HG03460 (cell line): ENCODE measurements around the gene ORM2.
"Not testable (repeated sequence)": the region's sequence is repeated elsewhere in the genome, so short reads cannot be mapped to it uniquely, and the experiment has no call there.

Experiments used
- ATAC-seq: cut with Tn5 transposase; IDR thresholded peaks from one replicate; pipeline ENCODE4 v1.9.1; 2021; ENCODE audit not compliant: unreplicated experiment

The ORM2 gene

GRCh38 chr9:114313186-114313585, 16.5 kb upstream of the ORM2 start:
- no peak for ATAC-seq

- ATAC-seq = no peak
Observed at GRCh38 chr9:114314256-114314867, 15.3 kb upstream of the ORM2 start.

GRCh38 chr9:114314881-114315722, 14.6 kb upstream of the ORM2 start:
- no peak for ATAC-seq

GRCh38 chr9:114315723-114316363, 13.8 kb upstream of the ORM2 start:
- no peak for ATAC-seq

- no peak for ATAC-seq
Observed at GRCh38 chr9:114316605-114317230, 13.0 kb upstream of the ORM2 start.

GRCh38 chr9:114317665-114318357, 11.9 kb upstream of the ORM2 start:
- ATAC-seq = no peak

- no peak for ATAC-seq
Observed at GRCh38 chr9:114318416-114318815, 11.3 kb upstream of the ORM2 start.

- ATAC-seq = no peak
Observed at GRCh38 chr9:114319147-114319546, 10.5 kb upstream of the ORM2 start.

GRCh38 chr9:114320710-114321109, 9.0 kb upstream of the ORM2 start:
- ATAC-seq = not testable (repeated sequence)

- no peak for ATAC-seq
Observed at GRCh38 chr9:114321759-114322158, 7.9 kb upstream of the ORM2 start.

GRCh38 chr9:114322160-114322818, 7.4 kb upstream of the ORM2 start:
- ATAC-seq = not testable (repeated sequence)

- ATAC-seq = not testable (repeated sequence)
Observed at GRCh38 chr9:114322831-114323531, 6.7 kb upstream of the ORM2 start, which contains the start of gene ORM1. ORM1 (plus strand) TSS chr9:114323098; CDS start chr9:114323134, 36 bp downstream.

- not testable (repeated sequence) for ATAC-seq
Observed at GRCh38 chr9:114323849-114324248, 5.8 kb upstream of the ORM2 start.

- no peak for ATAC-seq
Observed at GRCh38 chr9:114324492-114324891, 5.2 kb upstream of the ORM2 start.

- not testable (repeated sequence) for ATAC-seq
Observed at GRCh38 chr9:114324965-114325364, 4.7 kb upstream of the ORM2 start.

- ATAC-seq = not testable (repeated sequence)
Observed at GRCh38 chr9:114325684-114326254, 3.9 kb upstream of the ORM2 start.

- no peak for ATAC-seq
Observed at GRCh38 chr9:114327749-114328148, 1.9 kb upstream of the ORM2 start.

GRCh38 chr9:114328357-114328820, 1.3 kb upstream of the ORM2 start:
- ATAC-seq = not testable (repeated sequence)
